Activated gamma-delta T cell (primary cell): ENCODE measurements around the gene CENPW.

Experiments
- DNase-seq: peaks from one replicate; lab custom pipeline; 2025; lab: John Stamatoyannopoulos, UW

CENPW gene

GRCh38 chr6:126373344-126373743, 33.4 kb downstream of the CENPW start:
- no peak for DNase-seq

GRCh38 chr6:126374372-126374771, 34.5 kb downstream of the CENPW start:
- DNase-seq: no peak

GRCh38 chr6:126376682-126377081, 36.8 kb downstream of the CENPW start:
- DNase-seq: no peak

GRCh38 chr6:126377594-126378153, 37.8 kb downstream of the CENPW start:
- DNase-seq: no peak

- DNase-seq: no peak
Measured at GRCh38 chr6:126380072-126380583, 40.2 kb downstream of the CENPW start.

- DNase-seq: no peak
Measured at GRCh38 chr6:126381498-126381897, 41.6 kb downstream of the CENPW start.

GRCh38 chr6:126383203-126383602, 43.3 kb downstream of the CENPW start:
- no peak for DNase-seq

- no peak for DNase-seq
Measured at GRCh38 chr6:126385536-126385935, 45.6 kb downstream of the CENPW start.

- DNase-seq: no peak
Measured at GRCh38 chr6:126388104-126388598, 48.2 kb downstream of the CENPW start.

- DNase-seq: no peak
Measured at GRCh38 chr6:126396131-126396530, 56.2 kb downstream of the CENPW start.
